CD14-positive monocyte (primary cell): ENCODE results near the gene ERFE. TPM values are rescaled to one million over a fixed set of nuclear protein-coding genes. Genes with fewer than 3 reads are reported as not detected.

Source experiments
- DNase-seq, 3 donors: peaks; one replicate each; pipeline ENCODE4 v3.0.0-alpha.2; 2011 to 2022
- H2AFZ ChIP-seq: 2 replicates; pipeline ENCODE4 v1.6.0; 2012; ENCODE audit warnings: mild to moderate bottlenecking, low read depth, low read length, inconsistent platforms; ENCODE audit not compliant: insufficient read depth, poor library complexity, severe bottlenecking
- H3K27ac ChIP-seq, 2 donors: 1 replicate in 1 of 2; 2 replicates in 1 of 2; pipeline ENCODE4 v1.5.1; 2012 to 2013; ENCODE audit warnings: low read length in 2 of 2, control low read depth in 1 of 2, inconsistent platforms in 1 of 2, low read depth in 1 of 2, mild to moderate bottlenecking in 1 of 2
- H3K27me3 ChIP-seq, 2 donors: one replicate each; pipeline versions ENCODE4 v1.6.0 to v1.6.1; 2011 to 2013; ENCODE audit warnings: low read length in 2 of 2; ENCODE audit not compliant: control insufficient read depth in 2 of 2, insufficient read depth in 2 of 2
- H3K36me3 ChIP-seq, 2 donors: replicated peaks in 1 of 2; 1 replicate in 1 of 2; 2 replicates in 1 of 2; pipeline versions ENCODE4 v1.5.1 to v1.6.1; 2012 to 2013; ENCODE audit warnings: low read length in 2 of 2, control low read depth in 1 of 2, inconsistent platforms in 1 of 2, mild to moderate bottlenecking in 1 of 2; ENCODE audit not compliant: insufficient read depth in 2 of 2, control insufficient read depth in 1 of 2
- H3K4me1 ChIP-seq, 2 donors: 1 replicate in 1 of 2; 2 replicates in 1 of 2; pipeline versions ENCODE4 v1.5.1 to v1.6.1; 2012 to 2013; ENCODE audit warnings: low read length in 2 of 2, control low read depth in 1 of 2, inconsistent platforms in 1 of 2, mild to moderate bottlenecking in 1 of 2, moderate library complexity in 1 of 2; ENCODE audit not compliant: insufficient read depth in 2 of 2, control insufficient read depth in 1 of 2
- H3K4me2 ChIP-seq: replicated peaks from 2 replicates; pipeline ENCODE3; 2012; ENCODE audit warnings: low read length, moderate library complexity, mild to moderate bottlenecking; ENCODE audit not compliant: poor library complexity, severe bottlenecking; ENCODE audit errors: extremely low read depth
- H3K4me3 ChIP-seq, 3 experiments: fragments of 200-600 bp in 1 of 3; sonication (generic) in 1 of 3; replicated peaks in 1 of 3; 1 replicate in 2 of 3; 2 replicates in 1 of 3; pipeline ENCODE4 v1.5.1; 2011 to 2013; ENCODE audit warnings: low read length in 3 of 3, mild to moderate bottlenecking in 3 of 3, control low read depth in 2 of 3, low read depth in 2 of 3, inconsistent platforms in 1 of 3, moderate library complexity in 1 of 3
- H3K79me2 ChIP-seq: 2 replicates; pipeline ENCODE4 v1.6.0; 2012; ENCODE audit warnings: mild to moderate bottlenecking, control low read depth, inconsistent platforms, low read length, moderate library complexity; ENCODE audit not compliant: insufficient read depth
- H3K9ac ChIP-seq: 2 replicates; pipeline ENCODE4 v1.6.0; 2017; ENCODE audit warnings: low read length, mild to moderate bottlenecking; ENCODE audit not compliant: insufficient read depth, poor library complexity, severe bottlenecking
- H3K9me3 ChIP-seq, 2 donors: replicated peaks in 1 of 2; 1 replicate in 1 of 2; 2 replicates in 1 of 2; pipeline versions ENCODE4 v1.5.1 to v1.6.1; 2012 to 2013; ENCODE audit warnings: low read length in 2 of 2, control low read depth in 1 of 2; ENCODE audit not compliant: control insufficient read depth in 1 of 2, insufficient read depth in 1 of 2
- H4K20me1 ChIP-seq: 2 replicates; pipeline ENCODE4 v1.6.0; 2012; ENCODE audit warnings: mild to moderate bottlenecking, low read length, control low read depth, moderate library complexity; ENCODE audit not compliant: insufficient read depth
- H3K27ac Mint-ChIP-seq, 7 donors: one replicate each; pipeline ENCODE4 v1.8.0; 2020; ENCODE audit warnings: mild to moderate bottlenecking in 7 of 7, mixed read lengths in 7 of 7, moderate library complexity in 6 of 7, inconsistent platforms in 2 of 7
- H3K27me3 Mint-ChIP-seq, 3 donors: one replicate each; pipeline ENCODE4 v1.8.0; 2021 to 2022; ENCODE audit warnings: low read depth in 3 of 3, mild to moderate bottlenecking in 3 of 3, mixed read lengths in 3 of 3, moderate library complexity in 3 of 3, inconsistent platforms in 1 of 3
- H3K36me3 Mint-ChIP-seq, 2 donors: one replicate each; pipeline ENCODE4 v1.8.0; 2020; ENCODE audit warnings: mixed read lengths in 2 of 2, inconsistent platforms in 1 of 2, mild to moderate bottlenecking in 1 of 2
- H3K4me1 Mint-ChIP-seq: one replicate; pipeline ENCODE4 v1.8.0; 2020; ENCODE audit warnings: mild to moderate bottlenecking, mixed read lengths
- H3K4me3 Mint-ChIP-seq, 2 donors: one replicate each; pipeline ENCODE4 v1.8.0; 2020; ENCODE audit warnings: mild to moderate bottlenecking in 2 of 2, mixed read lengths in 2 of 2, moderate library complexity in 1 of 2
- H3K9me3 Mint-ChIP-seq, 7 donors: one replicate each; pipeline ENCODE4 v1.8.0; 2020 to 2022; ENCODE audit warnings: mixed read lengths in 7 of 7, mild to moderate bottlenecking in 6 of 7, moderate library complexity in 6 of 7, inconsistent platforms in 2 of 7
- CTCF ChIP-seq: fragments of 200-600 bp; IDR thresholded peaks from one replicate; pipeline ENCODE4 v1.8.0; 2022; ENCODE audit warnings: antibody characterized with exemption, mild to moderate bottlenecking
- WGBS: methylation state at CpG from one replicate; pipeline ENCODE4 v1.1.5; 2013; ENCODE audit warnings: missing lambda C conversion rate; ENCODE audit not compliant: insufficient coverage; 5-methylcytosine and 5-hydroxymethylcytosine counted together
- intact Hi-C, 2 donors: fragments of 100-400 bp; cut with micrococcal nuclease; formaldehyde crosslinking; loops; one replicate each; pipeline versions ENCODE4 v1.15.0 to v1.15.1; 2023
- polyA plus RNA-seq, 3 donors: library from polyadenylated mRNA; depleted of rRNA in 1 of 3; unstranded in 2 of 3; stranded (reverse) in 1 of 3; fragments of 300-500 nt in 2 of 3; fragments of >200 nt in 1 of 3; fragmentation: Illumina TruSeq in 2 of 3; gene quantifications; 1 replicate in 2 of 3; 2 replicates in 1 of 3; pipeline ENCODE4 v1.2.3, GENCODE V29; 2012 to 2021

Gene ERFE
- polyA plus RNA-seq, 3 donors: not detected

- no peak overlapping the region for H3K4me3 Mint-ChIP-seq
- no peak overlapping the region for H3K4me2 ChIP-seq
- H3K27ac ChIP-seq: no peak overlapping the region
- H3K27me3 ChIP-seq: peaks cover 7 to 33% of the 10 kb centered on the region in 2 donors
- peaks cover 7 to 8% of the 10 kb centered on the region in 2 donors for H3K4me1 ChIP-seq
- no peak for TF ChIP-seq CTCF
- peaks cover 24 to 35% (median 29%) of the 10 kb centered on the region in 3 donors for H3K27me3 Mint-ChIP-seq
- no peaks in the 10 kb centered on the region for H4K20me1 ChIP-seq
- no peak overlapping the region for H2AFZ ChIP-seq
- no peaks in the 10 kb centered on the region for H3K79me2 ChIP-seq
- peaks cover 0 to 7% of the 10 kb centered on the region in 2 donors for H3K9me3 ChIP-seq
- H3K4me1 Mint-ChIP-seq: peaks cover 15% of the 10 kb centered on the region
- H3K36me3 Mint-ChIP-seq: peaks cover 0 to 4% of the 10 kb centered on the region in 2 donors
- WGBS: 90% methylated on average over 17 of the region's 18 CpGs
- H3K4me3 ChIP-seq: no peak overlapping the region
- no peak overlapping the region for H3K9ac ChIP-seq
- H3K27ac Mint-ChIP-seq: no peak overlapping the region
- H3K9me3 Mint-ChIP-seq: peaks cover 2 to 16% (median 5%) of the 10 kb centered on the region in 7 donors
- no peaks in the 10 kb centered on the region for H3K36me3 ChIP-seq
- intact Hi-C loops: no loop called here
- no peak for DNase-seq
Measured at GRCh38 chr2:238155761-238156694, 2.7 kb upstream of the ERFE start.

GRCh38 chr2:238157506-238158017 lies 1.2 kb upstream of the ERFE start:
- Histone ChIP-seq H3K27ac (no peak overlapping the region), H3K9ac (no peak overlapping the region), H4K20me1 (no peaks in the 10 kb centered on the region), H3K79me2 (no peaks in the 10 kb centered on the region), H3K9me3 (peaks cover 0 to 7% of the 10 kb centered on the region in 2 donors), H3K4me2 (no peak overlapping the region), H3K27me3 (peaks cover 7 to 43% of the 10 kb centered on the region in 2 donors), H3K4me1 (peaks cover 7 to 8% of the 10 kb centered on the region in 2 donors), H2AFZ (no peak overlapping the region), H3K4me3 (no peak overlapping the region), H3K36me3 (no peaks in the 10 kb centered on the region)
- Mint-ChIP-seq H3K27me3 (peaks cover 28 to 49% (median 41%) of the 10 kb centered on the region in 3 donors), H3K9me3 (peaks cover 2 to 16% (median 5%) of the 10 kb centered on the region in 7 donors), H3K4me1 (peaks cover 15% of the 10 kb centered on the region), H3K36me3 (peaks cover 0 to 4% of the 10 kb centered on the region in 2 donors), H3K27ac (no peak overlapping the region), H3K4me3 (peak overlapping the region in 1 of 2 donors; percentile 37)
- no peak for TF ChIP-seq CTCF
- intact Hi-C loops: no loop called here
- 90% methylated on average over 10 of the region's 14 CpGs for WGBS
- DNase-seq: no peak
